Mucosa of descending colon (tissue), 3 donors: Measurements from ENCODE around the gene CTNND2. TPM values are rescaled to one million over a fixed set of nuclear protein-coding genes. Genes with fewer than 3 reads are reported as not detected.

Experiments used
- ATAC-seq: fragments of 200-7000 bp; cut with Tn5 transposase; one replicate; pipeline ENCODE4 v1.9.1; 2020; ENCODE audit warnings: mild to moderate bottlenecking, moderate library complexity
- DNase-seq, 3 donors: peaks; one replicate each; pipeline ENCODE4 v3.0.0-alpha.2; 2020
- H3K36me3 ChIP-seq: fragments of 200-600 bp; one replicate; pipeline ENCODE4 v1.8.0; 2021; ENCODE audit warnings: low read depth, mild to moderate bottlenecking
- H3K4me1 ChIP-seq: fragments of 200-600 bp; one replicate; pipeline ENCODE4 v1.8.0; 2021; ENCODE audit warnings: low read depth, mild to moderate bottlenecking
- H3K4me3 ChIP-seq: fragments of 200-600 bp; one replicate; pipeline ENCODE4 v1.8.0; 2021; ENCODE audit warnings: mild to moderate bottlenecking
- H3K9me3 ChIP-seq: fragments of 200-600 bp; one replicate; pipeline ENCODE4 v1.8.0; 2021; ENCODE audit warnings: mild to moderate bottlenecking
- CTCF ChIP-seq: fragments of 200-600 bp; IDR thresholded peaks from one replicate; pipeline ENCODE4 v1.8.0; 2022; ENCODE audit warnings: antibody characterized with exemption, mild to moderate bottlenecking
- intact Hi-C, 2 donors: fragments of 100-400 bp; cut with DNase I in 1 of 2; cut with micrococcal nuclease in 1 of 2; formaldehyde crosslinking; loops; one replicate each; pipeline versions ENCODE4 v1.11.0 to v1.11.1; 2022; cut with DNase I, micrococcal nuclease
- total RNA-seq, 3 donors: library from RNA; stranded (reverse); fragmentation: NEBNext Ultra II Directional in 2 of 3; extraction: Animal tissue kit (Norgen Biotek cat#: 25700) in 2 of 3; gene quantifications; one replicate each; pipeline versions ENCODE4 v1.2.1 to v1.2.4, GENCODE V29; 2021 to 2023
- donor health status: DM: no; HTN: no; CAD: no; lungs with moderate emphysema.
- donor health status: DM: no; HTN: no; CAD: no.
- donor health status: DM: no; HTN: yes; CAD: no.

CTNND2 gene
- total RNA-seq, 3 donors from 2014 or later = 0.70 to 3.4 (median 0.81) TPM

GRCh38 chr5:11355491-11355890 is 548.8 kb downstream of the CTNND2 start:
- H3K36me3 ChIP-seq = no peaks in the 10 kb centered on the region
- TF ChIP-seq CTCF = no peak
- intact Hi-C loops = no loop called here
- ATAC-seq (no peak), DNase-seq (no peak)
- no peaks in the 10 kb centered on the region for H3K9me3 ChIP-seq
- H3K4me3 ChIP-seq = no peak overlapping the region
- no peaks in the 10 kb centered on the region for H3K4me1 ChIP-seq

- Histone ChIP-seq H3K9me3 (no peaks in the 10 kb centered on the region), H3K4me3 (no peak overlapping the region), H3K36me3 (no peaks in the 10 kb centered on the region), H3K4me1 (no peaks in the 10 kb centered on the region)
- intact Hi-C loops = no loop called here
- no peak for ATAC-seq
- no peak for TF ChIP-seq CTCF
- no peak for DNase-seq
These were observed 557.9 kb downstream of the CTNND2 start for GRCh38 chr5:11346336-11346735.

- no peak for TF ChIP-seq CTCF
- no peak for DNase-seq
- no peak overlapping the region for H3K4me3 ChIP-seq
- no peak for ATAC-seq
- intact Hi-C loops = no loop called here
- H3K9me3 ChIP-seq = no peaks in the 10 kb centered on the region
- no peaks in the 10 kb centered on the region for H3K36me3 ChIP-seq
- no peaks in the 10 kb centered on the region for H3K4me1 ChIP-seq
These were observed 568.1 kb downstream of the CTNND2 start for GRCh38 chr5:11335881-11336760.

GRCh38 chr5:11334404-11334803 is 569.8 kb downstream of the CTNND2 start:
- H3K4me1 ChIP-seq = no peaks in the 10 kb centered on the region
- H3K36me3 ChIP-seq = no peaks in the 10 kb centered on the region
- DNase-seq (no peak), ATAC-seq (no peak)
- no peak overlapping the region for H3K4me3 ChIP-seq
- no peak for TF ChIP-seq CTCF
- no peaks in the 10 kb centered on the region for H3K9me3 ChIP-seq
- intact Hi-C loops = no loop called here

- TF ChIP-seq CTCF = no peak
These were observed 574.6 kb downstream of the CTNND2 start for GRCh38 chr5:11329679-11330078.

More at GRCh38 chr5:11329679-11330078, 574.6 kb downstream of the CTNND2 start:
- DNase-seq (no peak), ATAC-seq (no peak)
- no peaks in the 10 kb centered on the region for H3K36me3 ChIP-seq
- intact Hi-C loops = no loop called here
- H3K9me3 ChIP-seq = no peaks in the 10 kb centered on the region
- no peaks in the 10 kb centered on the region for H3K4me1 ChIP-seq
- no peak overlapping the region for H3K4me3 ChIP-seq
